ENCODE data around the gene PUDP.
"Not testable (repeated sequence)": the region's sequence is repeated elsewhere in the genome, so short reads cannot be mapped to it uniquely, and the experiment has no call there.

The PUDP gene

DNA sequence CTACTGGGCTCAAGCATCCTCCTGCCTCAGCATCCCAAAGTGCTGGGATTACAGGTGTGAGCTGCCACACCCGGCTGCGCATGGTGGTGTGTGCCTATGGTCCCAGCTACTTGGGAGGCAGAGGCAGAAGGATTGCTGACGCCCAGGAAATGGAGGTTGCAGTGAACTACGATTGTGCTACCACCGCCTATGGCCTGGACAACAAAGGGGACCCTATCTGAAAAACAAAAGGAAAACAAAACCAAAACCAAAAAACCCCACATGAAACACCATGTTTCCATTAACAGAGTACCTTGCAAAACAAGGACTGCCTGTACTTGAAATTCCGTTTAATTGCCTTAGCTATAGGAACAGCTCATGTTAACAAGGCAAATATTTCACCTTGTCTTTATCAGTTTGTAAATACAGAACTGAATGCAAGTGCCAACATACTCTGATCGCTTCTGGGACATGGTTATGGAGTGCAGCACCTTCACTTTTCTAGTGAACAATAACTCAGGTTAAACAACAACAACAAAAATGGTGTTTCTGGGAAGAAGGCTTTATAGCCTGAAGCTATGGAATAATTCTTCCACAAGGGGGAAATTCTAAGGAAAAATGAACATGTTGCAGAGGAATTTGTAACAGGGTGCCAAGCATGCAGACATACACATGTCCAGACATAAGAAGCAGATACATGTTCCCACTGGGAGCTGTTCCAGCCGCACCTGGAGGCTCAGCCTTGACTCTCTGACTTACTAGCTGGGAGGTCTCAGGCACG, 73.6 kb downstream of the PUDP start:
- no peak for DNase-seq (ENCODE audit: low read depth)

- DNase-seq (ENCODE audit: low read depth), result no peak
Observed at GRCh38 chrX:7073336-7073735, 74.6 kb downstream of the PUDP start.

- DNase-seq (ENCODE audit: low read depth), result no peak
Observed at GRCh38 chrX:7072856-7073255, 75.1 kb downstream of the PUDP start.

DNA sequence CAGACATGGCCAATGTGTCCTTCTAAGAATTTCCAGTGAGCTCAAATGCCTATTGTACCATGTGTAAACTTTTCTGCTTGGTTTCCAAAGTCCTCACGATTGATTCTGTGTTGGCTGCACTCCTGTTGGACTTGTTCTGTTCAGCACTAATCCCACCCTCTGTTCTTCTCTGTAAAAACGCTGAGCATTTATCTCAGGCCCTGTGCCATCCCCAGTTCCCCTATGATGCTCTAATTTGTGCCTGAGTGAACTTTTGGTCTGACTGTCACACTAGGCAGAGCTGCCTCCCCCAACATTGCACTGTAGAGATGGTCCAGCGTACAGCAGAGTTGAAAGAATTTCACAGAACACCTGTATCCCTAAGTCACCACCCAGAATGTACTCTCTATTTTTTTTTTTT, 76.6 kb downstream of the PUDP start:
- DNase-seq (ENCODE audit: low read depth), result no peak

DNA sequence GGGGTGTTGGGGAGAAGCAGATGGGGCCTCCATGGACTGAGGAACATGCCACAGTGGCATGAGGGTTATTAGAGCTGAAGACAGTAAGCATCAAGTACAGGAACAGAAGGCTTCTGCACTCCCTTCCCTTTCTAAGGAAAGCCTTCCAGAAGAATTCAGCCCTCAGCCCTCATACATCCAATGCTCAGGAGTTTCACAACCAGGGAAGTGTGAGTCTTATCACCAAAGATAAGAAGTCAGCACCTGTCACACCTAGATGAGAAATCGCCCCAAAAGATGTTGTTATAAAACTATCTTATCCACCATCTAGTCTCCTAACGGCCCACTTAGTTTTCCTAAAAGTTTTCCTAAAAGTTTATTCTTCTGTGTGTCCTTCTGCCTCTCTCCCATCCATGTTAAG, 78.4 kb downstream of the PUDP start:
- no peak for DNase-seq (ENCODE audit: low read depth)

GRCh38 chrX:7068939-7069367, 79.0 kb downstream of the PUDP start:
- DNase-seq (ENCODE audit: low read depth), result no peak

- no peak for DNase-seq (ENCODE audit: low read depth)
Observed at GRCh38 chrX:7067256-7067655, 80.7 kb downstream of the PUDP start.

DNA sequence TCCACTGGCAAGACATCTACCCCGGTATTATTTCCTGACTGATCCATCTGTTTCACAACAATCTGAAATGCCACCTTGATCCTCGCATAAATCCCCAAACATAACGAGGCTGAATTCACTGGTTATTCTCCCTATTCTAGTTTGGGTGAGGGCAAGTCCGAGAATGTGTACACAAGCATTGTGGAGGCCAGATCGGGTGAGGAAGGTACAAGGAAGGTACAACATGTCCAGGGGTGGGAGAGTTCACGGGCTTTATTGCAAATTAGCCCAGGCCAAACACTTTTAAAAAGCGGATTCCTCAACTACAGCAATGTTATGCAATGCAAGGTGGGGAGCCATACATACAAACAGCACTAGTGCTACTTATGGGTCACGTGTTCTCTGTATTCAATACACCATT, 82.5 kb downstream of the PUDP start:
- DNase-seq (ENCODE audit: low read depth), result no peak

DNA sequence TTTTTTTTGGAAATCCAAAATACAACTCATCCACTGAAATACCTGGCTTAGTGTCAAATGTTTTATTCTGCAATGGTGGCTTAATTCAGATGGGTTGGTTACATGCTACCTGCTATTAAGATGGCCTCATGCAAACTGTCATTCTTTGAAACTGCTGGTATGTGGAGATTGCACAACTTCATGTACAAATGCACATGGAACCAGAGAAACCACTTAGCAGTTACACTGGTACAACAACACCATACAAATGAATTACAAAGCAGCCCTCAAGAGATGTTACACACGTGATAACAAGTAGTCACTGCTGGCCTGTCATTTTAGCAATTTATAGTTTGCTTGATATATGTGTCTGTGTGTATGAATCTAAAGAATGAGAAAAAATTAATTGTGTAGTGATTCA, 85.0 kb downstream of the PUDP start:
- DNase-seq (ENCODE audit: low read depth), result no peak

GRCh38 chrX:7062276-7062675, 85.7 kb downstream of the PUDP start:
- no peak for DNase-seq (ENCODE audit: low read depth)

DNA sequence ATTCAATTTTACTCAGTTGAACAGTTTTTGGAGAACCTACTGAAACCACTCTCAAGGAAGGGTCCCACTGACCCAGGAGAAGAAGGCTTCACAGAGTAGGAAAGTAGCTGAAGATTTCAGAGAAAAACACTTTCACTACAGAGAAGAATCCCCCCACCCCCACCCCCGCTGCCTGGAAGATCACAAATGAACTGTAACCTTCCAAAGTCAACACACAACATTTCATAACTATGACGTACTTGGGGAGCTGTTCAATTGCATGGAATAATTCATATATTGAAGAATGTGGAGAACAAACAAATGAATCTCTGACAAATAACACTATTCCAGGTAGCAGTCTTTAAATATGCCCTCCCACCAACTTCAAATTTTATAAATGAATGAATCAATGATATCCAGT, 86.5 kb downstream of the PUDP start:
- DNase-seq (ENCODE audit: low read depth), result no peak

DNA sequence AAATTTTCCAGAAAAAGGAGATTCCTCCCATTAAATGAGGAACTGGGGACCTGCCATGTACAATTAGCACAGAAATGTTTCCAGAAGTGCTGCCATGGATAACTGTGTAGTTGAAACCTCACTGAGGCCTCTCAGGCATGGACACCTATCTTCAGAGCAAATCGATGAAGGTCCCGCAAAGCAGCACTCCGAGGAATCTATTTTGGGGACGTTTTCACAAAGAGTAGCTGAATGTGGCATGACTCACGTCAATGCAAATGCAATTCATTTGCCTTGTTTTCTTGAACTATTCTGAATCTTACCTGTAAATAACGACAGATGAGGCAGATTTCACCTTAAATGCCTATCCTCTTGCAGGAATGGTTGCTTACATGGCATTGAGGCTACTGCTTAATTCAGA, 87.5 kb downstream of the PUDP start:
- no peak for DNase-seq (ENCODE audit: low read depth)

DNA sequence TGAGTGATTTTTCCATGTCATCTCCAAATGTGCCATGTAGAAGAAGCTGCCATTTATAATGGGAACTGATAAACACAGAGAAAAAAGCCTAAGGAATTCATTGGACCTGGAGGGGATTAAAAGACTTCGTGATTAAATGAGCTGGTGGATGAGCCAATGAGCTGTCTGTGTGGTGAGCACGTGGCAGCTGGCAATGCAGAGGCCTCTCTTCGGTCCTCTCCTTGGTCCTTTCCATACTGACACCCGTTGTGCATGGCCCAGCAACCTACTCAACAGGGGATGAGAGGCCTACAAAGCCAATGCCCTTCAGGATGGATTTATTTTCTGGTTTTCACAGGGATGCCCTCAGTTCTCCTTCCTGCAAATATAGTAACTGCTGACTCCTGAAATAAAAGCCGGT, 88.1 kb downstream of the PUDP start:
- no peak for DNase-seq (ENCODE audit: low read depth)

DNA sequence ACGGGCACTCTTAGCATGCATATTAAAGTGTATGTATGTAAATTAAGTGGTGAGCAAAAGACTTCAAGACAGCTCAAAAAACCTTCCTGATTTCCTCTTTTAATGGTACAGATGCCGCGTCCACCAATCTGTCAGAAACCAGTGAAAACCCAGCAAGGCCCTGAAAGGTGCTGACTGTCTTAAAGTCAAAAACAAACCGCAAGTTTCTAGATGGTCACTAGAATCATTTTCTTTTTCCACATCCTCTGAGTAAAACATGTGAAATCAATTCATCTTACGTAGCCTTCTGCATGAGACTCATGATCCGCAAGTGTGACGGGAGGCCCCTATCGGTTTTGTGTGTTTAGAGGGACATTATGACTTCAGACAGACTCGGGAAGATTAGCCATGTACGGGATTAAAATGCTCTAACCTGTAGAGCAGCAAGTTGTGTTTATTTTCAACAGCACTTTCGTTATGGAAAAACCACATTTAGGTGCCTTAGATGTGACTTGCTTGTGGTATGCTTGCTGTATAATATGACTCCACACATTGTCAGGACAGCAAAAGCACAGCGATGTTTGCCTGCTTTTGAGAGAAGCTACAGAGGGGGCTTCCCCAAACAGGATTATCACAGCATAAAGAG, 88.6 kb downstream of the PUDP start:
- DNase-seq (ENCODE audit: low read depth), result no peak

DNA sequence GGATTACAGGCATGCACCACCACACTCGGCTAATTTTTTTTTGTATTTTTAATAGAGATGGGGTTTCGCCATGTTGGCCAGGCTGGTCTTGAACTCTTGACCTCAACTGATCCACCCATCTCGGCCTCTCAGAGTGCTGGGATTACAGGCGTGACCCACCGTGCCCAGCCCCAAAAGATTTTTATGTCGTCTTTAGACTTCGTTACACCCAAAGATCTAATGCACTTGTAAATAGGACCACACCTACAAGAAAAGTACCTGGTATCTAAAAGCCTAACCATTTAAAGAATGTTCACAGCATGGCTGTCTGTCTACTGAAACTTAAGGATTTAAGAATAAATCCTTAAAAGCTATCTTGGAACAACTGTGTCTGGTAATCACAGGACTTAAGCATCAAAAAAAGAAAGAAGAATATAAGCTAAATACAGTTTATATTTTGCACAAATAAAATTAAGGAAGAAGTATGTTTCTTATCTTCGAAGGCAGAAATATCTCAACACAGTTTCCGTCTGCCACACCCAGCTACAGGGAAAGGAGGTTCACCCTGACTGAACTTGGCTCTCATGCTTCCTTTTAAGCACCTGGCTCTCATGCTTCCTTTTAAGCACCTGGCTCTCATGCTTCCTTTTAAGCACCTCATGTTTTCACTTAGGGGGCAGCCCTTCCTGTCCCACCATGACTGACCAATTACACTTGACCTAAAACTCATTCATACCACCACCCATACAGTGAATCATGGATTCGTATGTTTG, 92.4 kb downstream of the PUDP start:
- no peak for DNase-seq (ENCODE audit: low read depth)

GRCh38 chrX:7054219-7055216, 93.4 kb downstream of the PUDP start:
- no peak for DNase-seq (ENCODE audit: low read depth)

- no peak for DNase-seq (ENCODE audit: low read depth)
Observed at GRCh38 chrX:7052541-7052940, 95.4 kb downstream of the PUDP start.

DNA sequence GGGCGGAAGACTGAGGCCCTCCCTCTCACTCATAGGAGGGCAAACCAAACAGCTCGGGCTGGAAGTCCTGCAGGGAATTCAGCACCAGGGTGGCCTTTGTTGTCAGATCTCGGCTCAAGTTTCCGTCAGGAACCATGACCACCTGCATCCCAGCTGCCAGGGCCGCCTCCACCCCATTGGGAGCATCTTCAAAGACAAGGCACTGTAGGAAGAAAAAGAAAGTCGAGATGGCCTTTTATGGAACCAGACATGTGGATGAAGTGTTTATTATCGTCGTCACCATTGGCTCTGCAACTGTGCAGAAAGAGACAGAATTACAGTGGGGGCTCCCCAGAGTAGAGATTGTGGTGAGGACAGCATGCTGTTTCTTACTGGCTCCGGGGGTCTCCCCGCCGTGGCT, 97.7 kb downstream of the PUDP start:
- DNase-seq (ENCODE audit: low read depth), result no peak

DNA sequence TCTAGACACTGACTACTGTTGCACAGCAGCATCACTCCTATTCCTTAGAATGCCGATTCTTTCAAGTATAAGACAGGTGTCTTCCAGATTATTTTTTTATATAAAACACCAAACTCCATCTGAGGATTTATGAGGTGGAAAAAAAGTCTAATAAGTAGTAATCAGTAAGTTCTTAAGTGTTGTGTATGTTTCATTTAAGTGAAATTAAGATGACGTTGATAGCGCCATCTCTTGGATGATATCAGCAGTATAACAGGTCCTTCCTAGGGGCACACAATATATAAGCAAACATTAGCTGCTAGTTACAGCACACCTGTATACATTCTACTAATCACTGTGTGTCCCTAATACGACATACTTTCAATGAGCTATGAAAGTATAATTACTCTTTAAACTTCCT, 100.0 kb downstream of the PUDP start:
- DNase-seq (ENCODE audit: low read depth), result no peak

DNA sequence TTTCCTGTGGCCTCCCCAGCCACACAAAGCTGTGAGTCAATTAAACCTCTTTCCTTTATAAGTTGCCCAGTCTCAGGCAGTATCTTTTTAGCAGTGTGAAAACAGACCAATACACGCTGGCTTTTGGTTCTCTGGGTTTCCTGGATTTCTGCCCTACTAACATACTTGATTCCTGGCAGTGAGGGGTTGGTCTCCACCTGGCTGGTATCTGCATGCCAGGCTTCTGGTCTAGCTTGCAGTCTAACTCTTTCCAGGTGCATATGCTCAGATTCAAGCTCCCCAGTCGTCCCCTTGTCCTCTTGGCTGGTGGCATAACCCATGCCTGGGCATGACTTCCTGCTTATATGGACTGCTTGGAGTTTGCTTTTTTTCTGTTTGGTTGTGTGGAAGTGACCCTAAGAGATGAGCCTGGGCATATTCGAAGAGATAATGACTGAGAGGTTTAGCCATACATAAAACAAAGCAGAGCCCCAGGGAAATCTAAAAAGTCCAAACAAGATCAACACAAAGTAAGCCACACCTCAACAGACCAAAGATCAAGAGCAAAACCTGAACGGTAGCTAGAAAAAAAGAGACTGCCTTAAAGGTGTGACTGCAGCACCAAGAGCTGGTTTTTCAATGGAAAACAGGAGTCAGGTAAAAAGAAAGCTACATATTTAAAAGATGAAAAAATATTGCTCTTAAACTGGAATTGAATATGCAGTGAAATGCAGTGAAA, 102.6 kb downstream of the PUDP start:
- no peak for DNase-seq (ENCODE audit: low read depth)

DNA sequence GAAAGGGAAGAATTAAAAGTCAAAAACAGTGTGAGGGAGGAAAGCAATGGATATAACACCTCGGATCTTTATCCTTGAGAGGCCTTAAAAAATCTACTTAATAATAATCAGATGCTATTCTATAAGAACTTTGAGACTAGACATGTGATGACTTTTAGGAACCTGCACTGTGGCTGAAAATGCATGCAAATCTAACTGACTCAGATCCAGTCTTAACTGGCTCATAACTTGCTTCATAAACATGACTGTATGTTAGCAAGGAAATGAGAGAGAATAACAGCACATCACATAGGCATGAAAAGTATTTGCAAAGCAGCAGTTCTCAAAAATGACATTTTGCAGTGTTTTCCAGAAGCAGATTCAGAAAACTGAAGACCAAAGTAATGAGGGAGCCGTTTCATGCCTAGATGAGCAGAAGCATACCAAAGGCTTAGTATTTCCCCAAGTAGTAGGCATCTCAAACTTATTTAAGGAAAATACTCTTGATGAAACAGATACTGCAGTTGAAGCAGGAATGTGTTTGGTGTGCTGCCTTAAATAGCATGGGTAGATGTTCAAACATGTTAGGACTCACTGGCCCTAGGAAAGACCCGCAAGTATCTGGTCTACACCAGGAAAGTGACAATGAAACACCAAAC, 104.0 kb downstream of the PUDP start:
- DNase-seq (ENCODE audit: low read depth), result not testable (repeated sequence)
